SK-N-DZ (cell line): ENCODE measurements around the gene CLEC4F.

ENCODE experiments used
- small RNA-seq, 2 experiments: library from RNA; depleted of rRNA; stranded (forward); fragments of <200 nt; gene quantifications; one replicate each; pipeline ENCODE3, GENCODE V24; 2014

Gene CLEC4F

Small RNAs within 50 kb of the gene (small RNA-seq; reads per million reads assigned to genes)
- 0 reads per million in 2 experiments for gene HMGN2P21
